ENCODE data around the gene TGM2. TPM values are rescaled to one million over a fixed set of nuclear protein-coding genes. Genes with fewer than 3 reads are reported as not detected.

The TGM2 gene
- total and polyA plus RNA-seq, 2 donors (not counting 1 experiment from before 2014, with no cell fraction given), result 2.4 to 60.8 TPM

DNA sequence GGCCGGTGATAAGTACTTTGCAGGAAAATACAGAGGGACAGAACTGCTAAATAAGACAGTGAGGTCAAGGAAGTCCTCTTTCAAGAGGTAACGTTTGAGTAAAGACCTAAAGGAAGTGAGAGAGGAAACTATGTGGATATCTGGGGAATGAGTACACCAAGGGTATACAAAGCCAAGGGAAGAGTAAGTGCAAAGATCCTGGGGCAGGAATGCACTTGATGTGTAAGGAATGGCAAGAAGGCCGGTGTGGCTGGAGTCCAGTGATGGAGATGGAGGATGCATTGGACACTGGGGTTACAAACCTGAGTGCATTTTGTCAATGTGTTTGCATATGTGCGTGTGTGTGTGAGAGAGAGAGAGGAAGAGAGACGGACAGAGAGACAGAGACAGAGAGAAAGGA is 32.1 kb upstream of the TGM2 start:
- CTCF ChIA-PET, result interaction anchor here (0.7 to 8.3 kb wide), 3 partner anchors 24 to 140 kb away, joined by 4 to 61 read pairs (median 20); no protein-coding TSS in a partner anchor
- H3K4me1 Mint-ChIP-seq, result peaks cover 26% of the 10 kb centered on the region
- H3K36me3 ChIP-seq (replicated peaks in 1 of 2; ENCODE audit: control extremely low read depth in 1 of 2, control insufficient read depth in 1 of 2, extremely low read depth in 1 of 2, insufficient read depth in 2 of 2, low read length in 1 of 2), result no peaks in the 10 kb centered on the region

DNA sequence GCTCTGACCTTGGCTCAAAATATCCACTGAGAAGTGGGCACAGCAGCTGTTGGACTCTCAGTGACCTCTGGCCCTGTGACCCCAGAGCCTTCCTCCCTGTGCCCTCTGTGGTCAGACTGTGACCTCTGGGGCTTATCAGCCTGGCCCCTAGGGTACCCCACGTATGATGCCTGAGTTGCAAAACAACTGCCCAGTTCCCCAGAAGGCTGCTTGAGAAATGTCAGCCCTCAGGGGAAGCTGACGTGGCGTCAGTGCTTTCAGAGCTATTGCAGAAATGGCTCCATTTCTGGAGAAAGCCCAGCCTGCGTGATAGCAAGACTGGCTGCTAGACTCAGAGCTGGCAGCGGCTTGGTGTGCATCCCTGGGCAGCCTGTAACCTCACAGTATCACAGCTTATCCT is 31.5 kb upstream of the TGM2 start:
- TF ChIP-seq, protein P1, sequence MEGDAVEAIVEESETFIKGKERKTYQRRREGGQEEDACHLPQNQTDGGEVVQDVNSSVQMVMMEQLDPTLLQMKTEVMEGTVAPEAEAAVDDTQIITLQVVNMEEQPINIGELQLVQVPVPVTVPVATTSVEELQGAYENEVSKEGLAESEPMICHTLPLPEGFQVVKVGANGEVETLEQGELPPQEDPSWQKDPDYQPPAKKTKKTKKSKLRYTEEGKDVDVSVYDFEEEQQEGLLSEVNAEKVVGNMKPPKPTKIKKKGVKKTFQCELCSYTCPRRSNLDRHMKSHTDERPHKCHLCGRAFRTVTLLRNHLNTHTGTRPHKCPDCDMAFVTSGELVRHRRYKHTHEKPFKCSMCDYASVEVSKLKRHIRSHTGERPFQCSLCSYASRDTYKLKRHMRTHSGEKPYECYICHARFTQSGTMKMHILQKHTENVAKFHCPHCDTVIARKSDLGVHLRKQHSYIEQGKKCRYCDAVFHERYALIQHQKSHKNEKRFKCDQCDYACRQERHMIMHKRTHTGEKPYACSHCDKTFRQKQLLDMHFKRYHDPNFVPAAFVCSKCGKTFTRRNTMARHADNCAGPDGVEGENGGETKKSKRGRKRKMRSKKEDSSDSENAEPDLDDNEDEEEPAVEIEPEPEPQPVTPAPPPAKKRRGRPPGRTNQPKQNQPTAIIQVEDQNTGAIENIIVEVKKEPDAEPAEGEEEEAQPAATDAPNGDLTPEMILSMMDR (IDR thresholded peaks at IDR 0.05), result no peak
- no peak for TF ChIP-seq EZH2 (IDR thresholded peaks at IDR 0.05; ENCODE audit: borderline replicate concordance, insufficient read depth, low read depth, low read length, poor library complexity, severe bottlenecking)
- POLR2A ChIA-PET, result no interaction called here
- H3K9me3 ChIP-seq (ENCODE audit: control extremely low read depth in 1 of 3, control insufficient read depth in 2 of 3, insufficient read depth in 1 of 3, low read length in 2 of 3), result no peaks in the 10 kb centered on the region
- peaks cover 12% of the 10 kb centered on the region for H3K27me3 Mint-ChIP-seq
- H3K27me3 ChIP-seq (replicated peaks in 1 of 4; ENCODE audit: control extremely low read depth in 1 of 4, control insufficient read depth in 3 of 4, insufficient read depth in 4 of 4, low read length in 3 of 4), result peaks cover 0 to 10% (median 3%) of the 10 kb centered on the region in 4 experiments
- intact Hi-C loops (cut with micrococcal nuclease), result no loop called here
- H3K36me3 ChIP-seq (replicated peaks in 1 of 2; ENCODE audit: control extremely low read depth in 1 of 2, control insufficient read depth in 1 of 2, extremely low read depth in 1 of 2, insufficient read depth in 2 of 2, low read length in 1 of 2), result no peaks in the 10 kb centered on the region
- peaks cover 0 to 3% of the 10 kb centered on the region in 2 donors for H3K4me1 ChIP-seq (ENCODE audit: control insufficient read depth in 2 of 2, insufficient read depth in 2 of 2, low read length in 2 of 2)
- H3K9ac ChIP-seq (ENCODE audit: low read length), result no peak overlapping the region
- DNase-seq, result no peak
- H3K9me3 Mint-ChIP-seq (ENCODE audit: insufficient read depth), result no peaks in the 10 kb centered on the region
- no peak overlapping the region for H2AFZ ChIP-seq (ENCODE audit: insufficient read depth, low read depth, low read length, poor library complexity, severe bottlenecking)
- no peak overlapping the region for H3K4me3 ChIP-seq (ENCODE audit: control extremely low read depth in 1 of 5, extremely low read depth in 1 of 5, insufficient read depth in 1 of 5, low read depth in 2 of 5, low read length in 4 of 5)
- no peaks in the 10 kb centered on the region for H4K20me1 ChIP-seq (ENCODE audit: control insufficient read depth, insufficient read depth, low read length, poor library complexity, severe bottlenecking)
- peak overlapping the region; percentile 9 for H3K4me3 Mint-ChIP-seq
- no peak overlapping the region for H3K4me2 ChIP-seq (replicated peaks; ENCODE audit: low read depth, low read length, poor library complexity, severe bottlenecking)
- H3K27ac ChIP-seq (ENCODE audit: low read length in 2 of 2), result no peak overlapping the region
- CTCF ChIA-PET, result interaction anchor here (0.7 to 8.3 kb wide), 5 partner anchors 25 to 140 kb away, joined by 3 to 61 read pairs (median 4); no protein-coding TSS in a partner anchor
- peaks cover 26% of the 10 kb centered on the region for H3K4me1 Mint-ChIP-seq
- peak overlapping the region; percentile 0 for H3K27ac Mint-ChIP-seq
- peak; percentile 85 for ATAC-seq (ENCODE audit: low read depth)
- WGBS (ENCODE audit: insufficient coverage), result 49% methylated on average over 5 of the region's 5 CpGs
- H3K79me2 ChIP-seq (ENCODE audit: control insufficient read depth, insufficient read depth, low read length), result no peaks in the 10 kb centered on the region

More for the DNA sequence above, 32.1 kb upstream of the TGM2 start:
- Histone ChIP-seq H3K9me3 (ENCODE audit: control extremely low read depth in 1 of 3, control insufficient read depth in 2 of 3, insufficient read depth in 1 of 3, low read length in 2 of 3) (no peaks in the 10 kb centered on the region), H2AFZ (ENCODE audit: insufficient read depth, low read depth, low read length, poor library complexity, severe bottlenecking) (no peak overlapping the region), H3K27ac (ENCODE audit: low read length in 2 of 2) (no peak overlapping the region), H3K4me2 (replicated peaks; ENCODE audit: low read depth, low read length, poor library complexity, severe bottlenecking) (no peak overlapping the region), H4K20me1 (ENCODE audit: control insufficient read depth, insufficient read depth, low read length, poor library complexity, severe bottlenecking) (no peaks in the 10 kb centered on the region), H3K79me2 (ENCODE audit: control insufficient read depth, insufficient read depth, low read length) (no peaks in the 10 kb centered on the region), H3K27me3 (replicated peaks in 1 of 4; ENCODE audit: control extremely low read depth in 1 of 4, control insufficient read depth in 3 of 4, insufficient read depth in 4 of 4, low read length in 3 of 4) (peaks cover 0 to 10% (median 3%) of the 10 kb centered on the region in 4 experiments), H3K4me3 (ENCODE audit: control extremely low read depth in 1 of 5, extremely low read depth in 1 of 5, insufficient read depth in 1 of 5, low read depth in 2 of 5, low read length in 4 of 5) (no peak overlapping the region), H3K9ac (ENCODE audit: low read length) (no peak overlapping the region), H3K4me1 (ENCODE audit: control insufficient read depth in 2 of 2, insufficient read depth in 2 of 2, low read length in 2 of 2) (peaks cover 0 to 3% of the 10 kb centered on the region in 2 donors)
- intact Hi-C loops (cut with micrococcal nuclease), result no loop called here
- POLR2A ChIA-PET, result interaction anchor here (0.7 kb wide), 1 partner anchor 16 kb away, joined by 3 read pairs; no protein-coding TSS in a partner anchor
- no peak for TF ChIP-seq EZH2 (IDR thresholded peaks at IDR 0.05; ENCODE audit: borderline replicate concordance, insufficient read depth, low read depth, low read length, poor library complexity, severe bottlenecking)
- TF ChIP-seq, protein P1 (IDR thresholded peaks at IDR 0.05), result no peak
- Mint-ChIP-seq H3K27me3 (peaks cover 12% of the 10 kb centered on the region), H3K4me3 (peak overlapping the region; percentile 5), H3K9me3 (ENCODE audit: insufficient read depth) (no peaks in the 10 kb centered on the region), H3K27ac (no peak overlapping the region)
- DNase-seq (no peak), ATAC-seq (ENCODE audit: low read depth) (no peak)
- WGBS (ENCODE audit: insufficient coverage), result 65% methylated on average over 3 of the region's 5 CpGs
